Measurements from ENCODE around the gene DYNC1LI1.

GRCh38 chr3:32612547-32612946 is 41.9 kb upstream of the DYNC1LI1 start:
- TF ChIP-seq CTCF (IDR thresholded peaks at IDR 0.05; ENCODE audit: borderline replicate concordance, extremely low read depth, low read length, poor library complexity, severe bottlenecking) (no peak), EZH2 (IDR thresholded peaks at IDR 0.05; ENCODE audit: borderline replicate concordance, low read depth, low read length, severe bottlenecking) (no peak)
